ENCODE results near the gene ASZ1.

ASZ1 gene

DNA sequence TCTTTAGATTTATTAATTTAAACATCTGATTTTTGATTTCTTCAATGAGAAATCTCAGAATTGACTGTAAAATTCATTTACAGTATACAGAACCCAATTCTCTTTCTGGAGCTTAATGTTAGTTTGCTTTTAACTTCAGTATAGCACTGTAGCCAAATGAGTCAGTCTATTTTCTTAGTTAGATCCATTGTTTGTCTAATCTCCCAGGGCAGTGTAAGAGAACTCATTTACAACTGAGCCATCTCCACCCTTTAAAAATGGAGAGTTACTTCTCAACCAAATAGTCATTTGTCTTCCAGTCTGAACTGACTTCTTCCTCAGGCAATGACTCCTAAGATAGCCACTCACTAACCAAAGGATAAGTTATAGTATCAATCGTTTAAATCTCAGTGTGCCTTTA, 101.5 kb downstream of the ASZ1 start:
- no peak for ATAC-seq
- no peak for TF ChIP-seq GLIS3 (CRISPR knock-in tag; IDR thresholded peaks at IDR 0.05)
- TF ChIP-seq SNAI2 (CRISPR knock-in tag; IDR thresholded peaks at IDR 0.05), result no peak
- TF ChIP-seq BACH2 (CRISPR knock-in tag; IDR thresholded peaks at IDR 0.05; ENCODE audit: borderline replicate concordance), result no peak
- no peak for TF ChIP-seq OSR1 (CRISPR knock-in tag; IDR thresholded peaks at IDR 0.05)
- no peak for TF ChIP-seq PATZ1 (CRISPR knock-in tag; IDR thresholded peaks at IDR 0.05; ENCODE audit: borderline replicate concordance)
- TF ChIP-seq TOX (CRISPR knock-in tag; IDR thresholded peaks at IDR 0.05; ENCODE audit: borderline replicate concordance), result no peak
- no peak for TF ChIP-seq ESRRG (CRISPR knock-in tag; IDR thresholded peaks at IDR 0.05)
- no peak for TF ChIP-seq CSDC2 (CRISPR knock-in tag; IDR thresholded peaks at IDR 0.05)
- TF ChIP-seq ZNF70 (CRISPR knock-in tag; IDR thresholded peaks at IDR 0.05), result no peak
- no peak for TF ChIP-seq RARB (CRISPR knock-in tag; IDR thresholded peaks at IDR 0.05)
- TF ChIP-seq PPARA (CRISPR knock-in tag; IDR thresholded peaks at IDR 0.05; ENCODE audit: borderline replicate concordance), result no peak
- TF ChIP-seq, protein P1, sequence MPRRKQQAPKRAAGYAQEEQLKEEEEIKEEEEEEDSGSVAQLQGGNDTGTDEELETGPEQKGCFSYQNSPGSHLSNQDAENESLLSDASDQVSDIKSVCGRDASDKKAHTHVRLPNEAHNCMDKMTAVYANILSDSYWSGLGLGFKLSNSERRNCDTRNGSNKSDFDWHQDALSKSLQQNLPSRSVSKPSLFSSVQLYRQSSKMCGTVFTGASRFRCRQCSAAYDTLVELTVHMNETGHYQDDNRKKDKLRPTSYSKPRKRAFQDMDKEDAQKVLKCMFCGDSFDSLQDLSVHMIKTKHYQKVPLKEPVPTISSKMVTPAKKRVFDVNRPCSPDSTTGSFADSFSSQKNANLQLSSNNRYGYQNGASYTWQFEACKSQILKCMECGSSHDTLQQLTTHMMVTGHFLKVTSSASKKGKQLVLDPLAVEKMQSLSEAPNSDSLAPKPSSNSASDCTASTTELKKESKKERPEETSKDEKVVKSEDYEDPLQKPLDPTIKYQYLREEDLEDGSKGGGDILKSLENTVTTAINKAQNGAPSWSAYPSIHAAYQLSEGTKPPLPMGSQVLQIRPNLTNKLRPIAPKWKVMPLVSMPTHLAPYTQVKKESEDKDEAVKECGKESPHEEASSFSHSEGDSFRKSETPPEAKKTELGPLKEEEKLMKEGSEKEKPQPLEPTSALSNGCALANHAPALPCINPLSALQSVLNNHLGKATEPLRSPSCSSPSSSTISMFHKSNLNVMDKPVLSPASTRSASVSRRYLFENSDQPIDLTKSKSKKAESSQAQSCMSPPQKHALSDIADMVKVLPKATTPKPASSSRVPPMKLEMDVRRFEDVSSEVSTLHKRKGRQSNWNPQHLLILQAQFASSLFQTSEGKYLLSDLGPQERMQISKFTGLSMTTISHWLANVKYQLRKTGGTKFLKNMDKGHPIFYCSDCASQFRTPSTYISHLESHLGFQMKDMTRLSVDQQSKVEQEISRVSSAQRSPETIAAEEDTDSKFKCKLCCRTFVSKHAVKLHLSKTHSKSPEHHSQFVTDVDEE (CRISPR knock-in tag; IDR thresholded peaks at IDR 0.05), result no peak
- TF ChIP-seq ZNF565 (CRISPR knock-in tag; conservative IDR thresholded peaks at IDR 0.05; ENCODE audit: low read depth), result no peak
- TF ChIP-seq, protein P2, sequence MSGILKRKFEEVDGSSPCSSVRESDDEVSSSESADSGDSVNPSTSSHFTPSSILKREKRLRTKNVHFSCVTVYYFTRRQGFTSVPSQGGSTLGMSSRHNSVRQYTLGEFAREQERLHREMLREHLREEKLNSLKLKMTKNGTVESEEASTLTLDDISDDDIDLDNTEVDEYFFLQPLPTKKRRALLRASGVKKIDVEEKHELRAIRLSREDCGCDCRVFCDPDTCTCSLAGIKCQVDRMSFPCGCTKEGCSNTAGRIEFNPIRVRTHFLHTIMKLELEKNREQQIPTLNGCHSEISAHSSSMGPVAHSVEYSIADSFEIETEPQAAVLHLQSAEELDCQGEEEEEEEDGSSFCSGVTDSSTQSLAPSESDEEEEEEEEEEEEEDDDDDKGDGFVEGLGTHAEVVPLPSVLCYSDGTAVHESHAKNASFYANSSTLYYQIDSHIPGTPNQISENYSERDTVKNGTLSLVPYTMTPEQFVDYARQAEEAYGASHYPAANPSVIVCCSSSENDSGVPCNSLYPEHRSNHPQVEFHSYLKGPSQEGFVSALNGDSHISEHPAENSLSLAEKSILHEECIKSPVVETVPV (CRISPR knock-in tag; IDR thresholded peaks at IDR 0.05), result no peak
- TF ChIP-seq ZFP30 (CRISPR knock-in tag; IDR thresholded peaks at IDR 0.05), result no peak
- no peak for TF ChIP-seq CREB5 (CRISPR knock-in tag; IDR thresholded peaks at IDR 0.05; ENCODE audit: low read depth)
- no peak for TF ChIP-seq ZFP3 (CRISPR knock-in tag; IDR thresholded peaks at IDR 0.05)
- no peak for TF ChIP-seq TCF4 (CRISPR knock-in tag; IDR thresholded peaks at IDR 0.05; ENCODE audit: borderline replicate concordance)

- TF ChIP-seq ESRRG (CRISPR knock-in tag; IDR thresholded peaks at IDR 0.05), result no peak
- TF ChIP-seq, protein P1 (CRISPR knock-in tag; IDR thresholded peaks at IDR 0.05), result no peak
- TF ChIP-seq GLIS3 (CRISPR knock-in tag; IDR thresholded peaks at IDR 0.05), result no peak
- TF ChIP-seq CSDC2 (CRISPR knock-in tag; IDR thresholded peaks at IDR 0.05), result no peak
- TF ChIP-seq CREB5 (CRISPR knock-in tag; IDR thresholded peaks at IDR 0.05; ENCODE audit: low read depth), result no peak
- TF ChIP-seq ZNF565 (CRISPR knock-in tag; conservative IDR thresholded peaks at IDR 0.05; ENCODE audit: low read depth), result no peak
- TF ChIP-seq TCF4 (CRISPR knock-in tag; IDR thresholded peaks at IDR 0.05; ENCODE audit: borderline replicate concordance), result no peak
- TF ChIP-seq ISL1 (CRISPR knock-in tag; IDR thresholded peaks at IDR 0.05), result no peak
- TF ChIP-seq, protein P2 (CRISPR knock-in tag; IDR thresholded peaks at IDR 0.05), result no peak
- TF ChIP-seq ZC3H10 (CRISPR knock-in tag; IDR thresholded peaks at IDR 0.05), result no peak
- TF ChIP-seq OSR1 (CRISPR knock-in tag; IDR thresholded peaks at IDR 0.05), result no peak
- no peak for TF ChIP-seq ZNF70 (CRISPR knock-in tag; IDR thresholded peaks at IDR 0.05)
- no peak for ATAC-seq
Measured at GRCh38 chr7:117324960-117325359, 102.3 kb downstream of the ASZ1 start.

All from SK-N-SH treated with all-trans-retinoic acid at 6 μM for 48 hours (cell line).